Neural cell (in vitro differentiated cells): ENCODE results near the gene MSH3.

ENCODE experiments used
- CTCF ChIP-seq: fragments of 450-650 bp; IDR thresholded peaks from 2 replicates; pipeline ENCODE4 v1.5.1; 2014; ENCODE audit warnings: antibody characterized with exemption, mild to moderate bottlenecking, moderate library complexity; ENCODE audit not compliant: poor library complexity, severe bottlenecking
- EZH2 ChIP-seq: fragments of 200-600, 300-800 bp; shearing (Covaris generic), sonication (generic); IDR thresholded peaks from 2 replicates; pipeline ENCODE4 v1.6.1; 2014; ENCODE audit warnings: antibody characterized with exemption, low read length, borderline replicate concordance, mild to moderate bottlenecking; ENCODE audit not compliant: insufficient read depth, poor library complexity, severe bottlenecking
- POLR2AphosphoS5 ChIP-seq: IDR thresholded peaks from 2 replicates; pipeline ENCODE4 v1.6.1; 2012
- RAD21 ChIP-seq: fragments of 450-650 bp; conservative IDR thresholded peaks from 2 replicates; pipeline ENCODE4 v1.6.1; 2014; ENCODE audit warnings: antibody characterized with exemption, mild to moderate bottlenecking, moderate library complexity
- REST ChIP-seq: IDR thresholded peaks from 2 replicates; pipeline ENCODE4 v1.6.1; 2012; ENCODE audit warnings: borderline replicate concordance
- SMC3 ChIP-seq: fragments of 450-650 bp; conservative IDR thresholded peaks from 2 replicates; pipeline ENCODE4 v1.6.1; 2014; ENCODE audit warnings: antibody characterized with exemption, mild to moderate bottlenecking, moderate library complexity; ENCODE audit not compliant: poor library complexity
- TAF1 ChIP-seq: IDR thresholded peaks from 2 replicates; pipeline ENCODE4 v1.6.1; 2012; ENCODE audit warnings: low read depth

- TF ChIP-seq CTCF (no peak), TAF1 (no peak), POLR2AphosphoS5 (no peak), SMC3 (no peak), EZH2 (no peak), RAD21 (no peak), REST (no peak)
Measured at GRCh38 chr5:80740999-80741398, 86.5 kb downstream of the MSH3 start.
